Upper lobe of left lung (tissue), 4 donors: ENCODE measurements around the gene PPP2R2D.

ENCODE experiments used
- POLR2A ChIP-seq, 4 donors: fragments of 450-650 bp; IDR thresholded peaks; one replicate each; pipeline ENCODE4 v1.5.1; 2016 to 2017; ENCODE audit warnings: antibody characterized with exemption in 4 of 4, mild to moderate bottlenecking in 2 of 4
- TF ChIP-seq, protein P1 (sequence below), 6 experiments: fragments of 450-650 bp in 4 of 6; fragments of 200-600 bp in 2 of 6; sonication (generic) in 2 of 6; IDR thresholded peaks; one replicate each; pipeline ENCODE4 v1.5.1; 2016 to 2019; ENCODE audit warnings: antibody characterized with exemption in 6 of 6

DNA sequence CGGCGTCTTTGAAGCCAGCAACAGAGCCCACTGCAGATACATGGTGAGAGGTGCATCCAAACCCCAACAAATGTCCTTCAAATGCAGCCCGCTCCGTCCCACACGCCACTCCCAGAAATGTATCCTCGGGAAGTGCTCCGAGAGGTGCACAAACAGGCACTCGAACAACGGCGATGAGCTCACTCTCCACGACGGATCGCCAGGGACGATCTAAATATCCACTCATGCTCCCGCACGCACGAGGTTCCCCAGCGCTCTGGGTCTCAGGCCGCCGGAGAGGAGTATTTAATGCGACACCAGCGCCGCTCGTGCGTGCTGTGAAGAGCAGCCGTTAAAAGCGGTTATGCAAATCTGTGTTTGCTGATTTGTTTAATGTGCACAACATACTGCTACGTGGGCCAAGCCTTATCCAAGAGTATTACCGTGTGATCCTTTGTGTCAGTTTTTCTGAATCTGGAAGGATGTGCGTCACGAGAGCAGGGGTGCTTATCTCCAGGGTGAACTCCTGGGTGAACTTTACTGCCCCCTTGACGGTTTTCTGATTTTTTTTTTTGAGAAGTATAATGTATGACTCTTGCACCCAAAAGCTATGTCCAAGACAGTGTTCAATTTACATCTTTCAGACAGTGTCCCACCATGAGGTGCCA is 48.5 kb upstream of the PPP2R2D start:
- TF ChIP-seq POLR2A (IDR thresholded peaks at IDR 0.05): no peak
- TF ChIP-seq, protein P1, sequence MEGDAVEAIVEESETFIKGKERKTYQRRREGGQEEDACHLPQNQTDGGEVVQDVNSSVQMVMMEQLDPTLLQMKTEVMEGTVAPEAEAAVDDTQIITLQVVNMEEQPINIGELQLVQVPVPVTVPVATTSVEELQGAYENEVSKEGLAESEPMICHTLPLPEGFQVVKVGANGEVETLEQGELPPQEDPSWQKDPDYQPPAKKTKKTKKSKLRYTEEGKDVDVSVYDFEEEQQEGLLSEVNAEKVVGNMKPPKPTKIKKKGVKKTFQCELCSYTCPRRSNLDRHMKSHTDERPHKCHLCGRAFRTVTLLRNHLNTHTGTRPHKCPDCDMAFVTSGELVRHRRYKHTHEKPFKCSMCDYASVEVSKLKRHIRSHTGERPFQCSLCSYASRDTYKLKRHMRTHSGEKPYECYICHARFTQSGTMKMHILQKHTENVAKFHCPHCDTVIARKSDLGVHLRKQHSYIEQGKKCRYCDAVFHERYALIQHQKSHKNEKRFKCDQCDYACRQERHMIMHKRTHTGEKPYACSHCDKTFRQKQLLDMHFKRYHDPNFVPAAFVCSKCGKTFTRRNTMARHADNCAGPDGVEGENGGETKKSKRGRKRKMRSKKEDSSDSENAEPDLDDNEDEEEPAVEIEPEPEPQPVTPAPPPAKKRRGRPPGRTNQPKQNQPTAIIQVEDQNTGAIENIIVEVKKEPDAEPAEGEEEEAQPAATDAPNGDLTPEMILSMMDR (IDR thresholded peaks at IDR 0.05): no peak
